Ovary (tissue), 9 donors: Measurements from ENCODE around the gene MALL. TPM values are rescaled to one million over a fixed set of nuclear protein-coding genes. Genes with fewer than 3 reads are reported as not detected.

ENCODE experiments used
- DNase-seq, 5 donors: peaks; one replicate each; pipeline ENCODE4 v3.0.0-alpha.2; 2019 to 2020
- H3K27ac ChIP-seq, 2 donors: fragments of 200-600 bp; one replicate each; pipeline versions ENCODE4 v1.5.1 to v1.8.0; 2019 to 2022
- H3K27me3 ChIP-seq: fragments of 200-600 bp; one replicate; pipeline ENCODE4 v1.8.0; 2022
- H3K36me3 ChIP-seq: fragments of 200-600 bp; sonication (generic); one replicate; pipeline ENCODE4 v1.5.1; 2019
- H3K4me1 ChIP-seq: one replicate; pipeline ENCODE4 v1.8.1; 2013; ENCODE audit warnings: mild to moderate bottlenecking, moderate library complexity; ENCODE audit not compliant: insufficient read depth
- H3K4me3 ChIP-seq: fragments of 200-600 bp; sonication (generic); one replicate; pipeline ENCODE4 v1.5.1; 2017
- H3K9me3 ChIP-seq, 2 donors: fragments of 200-600 bp in 1 of 2; sonication (generic) in 1 of 2; one replicate each; pipeline versions ENCODE4 v1.5.1 to v1.8.1; 2013 to 2019; ENCODE audit warnings: mild to moderate bottlenecking in 1 of 2, moderate library complexity in 1 of 2
- CTCF ChIP-seq, 3 donors: fragments of 450-650 bp in 2 of 3; fragments of 200-600 bp in 1 of 3; IDR thresholded peaks; one replicate each; pipeline versions ENCODE4 v1.5.1 to v1.8.0; 2016 to 2022; ENCODE audit warnings: antibody characterized with exemption in 3 of 3, mild to moderate bottlenecking in 1 of 3
- EP300 ChIP-seq: sonication (generic); formaldehyde crosslinking; IDR thresholded peaks from one replicate; pipeline ENCODE4 v1.6.1; 2017; ENCODE audit warnings: antibody characterized with exemption
- POLR2A ChIP-seq: fragments of 450-650 bp; IDR thresholded peaks from one replicate; pipeline ENCODE4 v1.6.1; 2017; ENCODE audit warnings: antibody characterized with exemption, mild to moderate bottlenecking, moderate library complexity
- WGBS, 3 donors: extraction: QIAGEN DNeasy Blood & Tissue Kit in 1 of 3; methylation state at CpG; one replicate each; pipeline versions ENCODE4 v1.1.5 to v1.1.7; 2013 to 2017; 5-methylcytosine and 5-hydroxymethylcytosine counted together
- intact Hi-C, 4 donors: fragments of 100-400 bp; cut with DNase I; formaldehyde crosslinking; loops; one replicate each; pipeline versions ENCODE4 v1.11.0 to v1.15.1; 2022 to 2023
- polyA plus RNA-seq, 2 donors: library from polyadenylated mRNA; stranded (reverse); fragments of 200-250 nt in 1 of 2; fragments of 350-450 nt in 1 of 2; fragmentation: Illumina TruSeq in 1 of 2; extraction: RNeasy Lipid Tissue Mini Kit (QIAGEN cat#74804) in 1 of 2; gene quantifications; one replicate each; pipeline ENCODE4 v1.2.3, GENCODE V29; 2013 to 2014
- total RNA-seq, 7 donors: library from RNA; depleted of rRNA in 2 of 7; stranded (reverse); fragments of >200 nt in 2 of 7; fragmentation: NEBNext Ultra II Directional in 3 of 7; extraction: Animal tissue kit (Norgen Biotek cat#: 25700) in 3 of 7; gene quantifications; one replicate each; pipeline versions ENCODE4 v1.1.0 to v1.2.4, GENCODE V29; 2016 to 2023
- donor health status: DM: no; HTN: no; CAD: no; lungs with moderate emphysema.
- donor health status: DM: no; HTN: no; CAD: no.
- donor health status: Bipolar disorder and iron deficiency.
- donor health status: DM: yes; HTN: yes; CAD: no.
- donor health status: DM: no; HTN: no; CAD: no.
- donor health status: DM: yes; HTN: yes; CAD: no.

The MALL gene
- total and polyA plus RNA-seq, 9 donors = 0.63 to 20.0 (median 2.4) TPM

GRCh38 chr2:110100480-110100879, 15.1 kb downstream of the MALL start:
- H3K36me3 ChIP-seq = no peaks in the 10 kb centered on the region
- no peaks in the 10 kb centered on the region for H3K9me3 ChIP-seq
- H3K4me1 ChIP-seq = no peaks in the 10 kb centered on the region
- no peak for TF ChIP-seq CTCF (IDR thresholded peaks at IDR 0.05)
- TF ChIP-seq POLR2A = no peak
- no peak for TF ChIP-seq EP300
- no peak for DNase-seq
- no peak overlapping the region for H3K4me3 ChIP-seq
- H3K27me3 ChIP-seq = no peaks in the 10 kb centered on the region
- peak overlapping the region in 1 of 2 donors; percentile 42 for H3K27ac ChIP-seq
- intact Hi-C loops = no loop called here
- WGBS, 3 donors = 83 to 89% (median 88%) methylated on average over 8 of the region's 8 CpGs

GRCh38 chr2:110099471-110100225, 16.0 kb downstream of the MALL start:
- DNase-seq = no peak
- WGBS, 3 donors = 80 to 86% (median 84%) methylated on average over 10 of the region's 10 CpGs
- no peak overlapping the region for H3K27ac ChIP-seq
- H3K36me3 ChIP-seq = no peaks in the 10 kb centered on the region
- intact Hi-C loops = no loop called here
- H3K4me1 ChIP-seq = no peaks in the 10 kb centered on the region
- H3K27me3 ChIP-seq = no peaks in the 10 kb centered on the region
- H3K9me3 ChIP-seq = no peaks in the 10 kb centered on the region
- H3K4me3 ChIP-seq = no peak overlapping the region
- TF ChIP-seq CTCF (IDR thresholded peaks at IDR 0.05) (no peak), POLR2A (no peak), EP300 (no peak)

- 86 to 93% (median 89%) methylated on average over 6 of the region's 6 CpGs for WGBS, 3 donors
- no peak overlapping the region for H3K4me3 ChIP-seq
- H3K9me3 ChIP-seq = no peaks in the 10 kb centered on the region
- TF ChIP-seq EP300 = no peak
- TF ChIP-seq CTCF (IDR thresholded peaks at IDR 0.05) = no peak
- TF ChIP-seq POLR2A = no peak
- no peaks in the 10 kb centered on the region for H3K27me3 ChIP-seq
- H3K27ac ChIP-seq = no peak overlapping the region
- intact Hi-C loops = no loop called here
- DNase-seq = no peak
- H3K36me3 ChIP-seq = no peaks in the 10 kb centered on the region
- H3K4me1 ChIP-seq = no peaks in the 10 kb centered on the region
Measured at GRCh38 chr2:110099038-110099425, 16.6 kb downstream of the MALL start.

- TF ChIP-seq CTCF (IDR thresholded peaks at IDR 0.05) = no peak
- TF ChIP-seq POLR2A = no peak
- TF ChIP-seq EP300 = no peak
- no peak for DNase-seq
- Histone ChIP-seq H3K27me3 (no peaks in the 10 kb centered on the region), H3K27ac (no peak overlapping the region), H3K9me3 (no peaks in the 10 kb centered on the region), H3K36me3 (no peaks in the 10 kb centered on the region), H3K4me3 (no peak overlapping the region), H3K4me1 (no peaks in the 10 kb centered on the region)
- intact Hi-C loops = no loop called here
- 82 to 86% (median 84%) methylated on average over 14 of the region's 14 CpGs for WGBS, 3 donors
Measured at GRCh38 chr2:110097506-110098220, 18.0 kb downstream of the MALL start.
